Stimulated activated CD8-positive, alpha-beta memory T cell treated with anti-CD3 and anti-CD28 coated beads, Interleukin-4, amount 100 ng/mL, for 48 hours (primary cell): Measurements from ENCODE around the gene SHE.

Experiments used
- DNase-seq: peaks from one replicate; pipeline ENCODE4 v3.0.0-alpha.2; 2020

The SHE gene

GRCh38 chr1:154476791-154477190 lies 25.4 kb downstream of the SHE start:
- no peak for DNase-seq

GRCh38 chr1:154474802-154475201 lies 27.4 kb downstream of the SHE start:
- no peak for DNase-seq

- DNase-seq, result no peak
Measured at GRCh38 chr1:154471304-154471703, 30.9 kb downstream of the SHE start.

GRCh38 chr1:154469844-154470560 lies 32.2 kb downstream of the SHE start:
- no peak for DNase-seq

GRCh38 chr1:154468535-154469250 lies 33.5 kb downstream of the SHE start:
- no peak for DNase-seq

GRCh38 chr1:154467434-154468102 lies 34.6 kb downstream of the SHE start:
- no peak for DNase-seq

GRCh38 chr1:154466921-154467417 lies 35.2 kb downstream of the SHE start:
- no peak for DNase-seq

- no peak for DNase-seq
Measured at GRCh38 chr1:154466206-154466605, 36.0 kb downstream of the SHE start.

- DNase-seq, result no peak
Measured at GRCh38 chr1:154465621-154466195, 36.5 kb downstream of the SHE start.

GRCh38 chr1:154463512-154463990 lies 38.7 kb downstream of the SHE start:
- peak; percentile 73 for DNase-seq

GRCh38 chr1:154460695-154461260 lies 41.4 kb downstream of the SHE start:
- no peak for DNase-seq

- DNase-seq, result no peak
Measured at GRCh38 chr1:154459080-154459479, 43.1 kb downstream of the SHE start.

GRCh38 chr1:154456631-154457030 lies 45.6 kb downstream of the SHE start:
- DNase-seq, result no peak

GRCh38 chr1:154454386-154455120 lies 47.7 kb downstream of the SHE start:
- no peak for DNase-seq

GRCh38 chr1:154453574-154454352 lies 48.4 kb downstream of the SHE start:
- peak; percentile 43 for DNase-seq

GRCh38 chr1:154453161-154453560 lies 49.1 kb downstream of the SHE start:
- no peak for DNase-seq

GRCh38 chr1:154448331-154448811 lies 53.8 kb downstream of the SHE start:
- no peak for DNase-seq

- DNase-seq, result no peak
Measured at GRCh38 chr1:154446789-154447188, 55.4 kb downstream of the SHE start.

- no peak for DNase-seq
Measured at GRCh38 chr1:154446292-154446691, 55.9 kb downstream of the SHE start.

- peak; percentile 74 for DNase-seq
Measured at GRCh38 chr1:154445040-154445472, 57.2 kb downstream of the SHE start.
